ENCODE results near the gene CEP89. TPM values are rescaled to one million over a fixed set of nuclear protein-coding genes. Genes with fewer than 3 reads are reported as not detected.

CEP89 gene
- total RNA-seq, 1 donor from 2014 or later = 42.5 TPM

DNA sequence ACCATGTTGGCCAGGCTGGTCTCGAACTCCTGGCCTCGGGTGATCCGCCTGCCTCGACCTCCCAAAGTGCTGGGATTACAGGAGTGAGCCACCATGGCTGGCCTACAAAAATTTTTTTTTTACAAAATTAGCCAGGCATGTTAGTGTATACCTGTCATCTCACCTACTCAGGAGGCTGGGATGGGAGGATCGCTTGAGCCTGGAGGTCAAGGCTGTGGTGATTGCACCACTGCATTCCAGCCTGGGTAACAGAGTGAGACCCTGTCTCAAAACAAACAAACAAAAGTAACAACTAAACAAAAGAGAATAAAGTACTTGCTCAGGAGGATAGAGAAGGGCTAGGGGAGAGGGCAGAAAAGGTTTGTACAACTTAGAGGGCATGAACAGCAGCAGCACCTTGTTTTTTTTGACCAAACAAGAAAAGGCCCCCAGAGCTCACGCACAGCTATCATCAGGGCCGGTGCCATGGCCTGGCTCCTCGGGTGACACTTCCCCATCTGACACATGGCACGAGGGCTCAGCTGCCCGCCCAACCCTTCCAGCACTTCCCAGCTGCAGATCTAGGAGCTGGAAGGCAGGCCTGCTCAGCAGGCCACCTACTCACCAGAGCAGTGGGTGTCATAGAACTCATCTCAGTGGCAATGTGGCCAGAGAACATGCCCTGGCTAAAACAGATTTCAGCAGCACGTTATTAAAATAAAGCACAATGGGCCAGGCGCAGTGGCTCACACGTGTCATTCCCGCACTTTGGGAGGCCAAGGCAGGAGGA is 93.6 kb downstream of the CEP89 start:
- peaks cover 4% of the 10 kb centered on the region for H3K27me3 Mint-ChIP-seq (ENCODE audit: unreplicated experiment)
- no peaks in the 10 kb centered on the region for H3K9me3 Mint-ChIP-seq (ENCODE audit: unreplicated experiment)
- no peak overlapping the region for H3K27ac Mint-ChIP-seq (ENCODE audit: unreplicated experiment)
- no peaks in the 10 kb centered on the region for H3K36me3 Mint-ChIP-seq (ENCODE audit: unreplicated experiment)
- no peak overlapping the region for H3K4me3 Mint-ChIP-seq (ENCODE audit: unreplicated experiment)
- H3K4me1 Mint-ChIP-seq (ENCODE audit: low read depth, unreplicated experiment) = peaks cover 1% of the 10 kb centered on the region
- TF ChIP-seq, protein P1, sequence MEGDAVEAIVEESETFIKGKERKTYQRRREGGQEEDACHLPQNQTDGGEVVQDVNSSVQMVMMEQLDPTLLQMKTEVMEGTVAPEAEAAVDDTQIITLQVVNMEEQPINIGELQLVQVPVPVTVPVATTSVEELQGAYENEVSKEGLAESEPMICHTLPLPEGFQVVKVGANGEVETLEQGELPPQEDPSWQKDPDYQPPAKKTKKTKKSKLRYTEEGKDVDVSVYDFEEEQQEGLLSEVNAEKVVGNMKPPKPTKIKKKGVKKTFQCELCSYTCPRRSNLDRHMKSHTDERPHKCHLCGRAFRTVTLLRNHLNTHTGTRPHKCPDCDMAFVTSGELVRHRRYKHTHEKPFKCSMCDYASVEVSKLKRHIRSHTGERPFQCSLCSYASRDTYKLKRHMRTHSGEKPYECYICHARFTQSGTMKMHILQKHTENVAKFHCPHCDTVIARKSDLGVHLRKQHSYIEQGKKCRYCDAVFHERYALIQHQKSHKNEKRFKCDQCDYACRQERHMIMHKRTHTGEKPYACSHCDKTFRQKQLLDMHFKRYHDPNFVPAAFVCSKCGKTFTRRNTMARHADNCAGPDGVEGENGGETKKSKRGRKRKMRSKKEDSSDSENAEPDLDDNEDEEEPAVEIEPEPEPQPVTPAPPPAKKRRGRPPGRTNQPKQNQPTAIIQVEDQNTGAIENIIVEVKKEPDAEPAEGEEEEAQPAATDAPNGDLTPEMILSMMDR (IDR thresholded peaks at IDR 0.05; ENCODE audit: partially characterized antibody, unreplicated experiment) = no peak
- DNase-seq = no peak

- Mint-ChIP-seq H3K27ac (ENCODE audit: unreplicated experiment) (no peak overlapping the region), H3K4me1 (ENCODE audit: low read depth, unreplicated experiment) (peaks cover 1% of the 10 kb centered on the region)
- no peak for DNase-seq
These were observed 94.3 kb downstream of the CEP89 start for GRCh38 chr19:32877323-32877912.

DNA sequence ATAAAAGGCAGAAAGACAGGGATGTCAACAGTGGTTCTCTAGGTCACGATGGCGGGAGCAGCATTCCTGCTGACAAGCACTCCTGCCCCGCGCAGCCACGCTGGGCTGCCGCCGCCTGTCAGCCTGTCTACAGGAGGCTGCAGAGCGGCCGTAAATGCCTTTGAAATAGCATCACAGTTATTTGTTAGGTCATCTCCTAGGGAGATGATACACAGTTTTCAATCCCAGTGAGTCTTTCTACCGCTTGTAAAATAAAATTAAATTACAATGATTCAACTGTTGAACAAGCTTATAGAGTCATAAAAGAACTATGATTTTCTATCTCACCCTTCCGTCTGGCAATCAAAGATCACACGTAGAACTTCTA is 94.9 kb downstream of the CEP89 start:
- Mint-ChIP-seq H3K27ac (ENCODE audit: unreplicated experiment) (no peak overlapping the region), H3K9me3 (ENCODE audit: unreplicated experiment) (no peaks in the 10 kb centered on the region), H3K4me1 (ENCODE audit: low read depth, unreplicated experiment) (peaks cover 1% of the 10 kb centered on the region), H3K36me3 (ENCODE audit: unreplicated experiment) (no peaks in the 10 kb centered on the region), H3K4me3 (ENCODE audit: unreplicated experiment) (no peak overlapping the region), H3K27me3 (ENCODE audit: unreplicated experiment) (peaks cover 4% of the 10 kb centered on the region)
- no peak for DNase-seq
- TF ChIP-seq, protein P1 (IDR thresholded peaks at IDR 0.05; ENCODE audit: partially characterized antibody, unreplicated experiment) = no peak

More at GRCh38 chr19:32877323-32877912, 94.3 kb downstream of the CEP89 start:
- Mint-ChIP-seq H3K27me3 (ENCODE audit: unreplicated experiment) (peaks cover 4% of the 10 kb centered on the region), H3K9me3 (ENCODE audit: unreplicated experiment) (no peaks in the 10 kb centered on the region), H3K36me3 (ENCODE audit: unreplicated experiment) (no peaks in the 10 kb centered on the region), H3K4me3 (ENCODE audit: unreplicated experiment) (no peak overlapping the region)
- TF ChIP-seq, protein P1 (IDR thresholded peaks at IDR 0.05; ENCODE audit: partially characterized antibody, unreplicated experiment) = no peak

DNA sequence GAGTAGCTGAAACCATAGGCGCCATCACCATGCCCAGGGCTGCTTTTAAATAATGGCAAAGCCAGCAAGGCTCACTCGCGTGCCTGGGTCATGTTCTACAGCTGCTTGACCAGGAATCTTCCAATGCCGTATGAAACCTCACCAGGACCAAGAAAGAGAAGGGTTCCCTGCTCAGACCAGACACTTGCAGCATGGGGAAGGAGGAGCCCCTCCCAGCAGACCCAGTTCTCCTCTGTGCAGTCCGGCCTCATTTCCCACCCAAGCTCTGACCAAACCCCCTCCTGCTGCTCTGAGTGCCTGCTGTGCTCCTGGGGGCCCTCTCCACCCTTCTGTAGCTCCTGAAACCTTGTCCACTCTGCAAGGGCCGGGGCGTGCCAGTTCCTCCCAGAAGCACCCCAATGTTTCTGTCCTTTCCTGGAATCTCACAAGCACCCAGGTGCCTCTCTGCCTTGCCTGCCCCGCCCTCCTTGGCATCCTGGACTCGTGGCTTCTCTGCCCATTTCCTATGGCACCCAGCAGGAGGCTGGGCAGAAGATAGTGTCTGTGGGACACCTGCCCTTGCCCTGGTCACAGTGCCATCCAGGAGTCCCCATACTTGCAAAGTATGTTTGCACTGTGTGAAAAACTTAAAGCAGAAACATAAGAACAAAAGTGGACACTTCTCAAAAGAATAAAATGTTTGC is 95.4 kb downstream of the CEP89 start:
- no peak for DNase-seq
- Mint-ChIP-seq H3K36me3 (ENCODE audit: unreplicated experiment) (no peaks in the 10 kb centered on the region), H3K9me3 (ENCODE audit: unreplicated experiment) (no peaks in the 10 kb centered on the region), H3K27me3 (ENCODE audit: unreplicated experiment) (peaks cover 4% of the 10 kb centered on the region), H3K27ac (ENCODE audit: unreplicated experiment) (no peak overlapping the region), H3K4me3 (ENCODE audit: unreplicated experiment) (no peak overlapping the region), H3K4me1 (ENCODE audit: low read depth, unreplicated experiment) (peaks cover 1% of the 10 kb centered on the region)
- TF ChIP-seq, protein P1 (IDR thresholded peaks at IDR 0.05; ENCODE audit: partially characterized antibody, unreplicated experiment) = no peak

All from glutamatergic neuron (in vitro differentiated cells).